HepG2 (cell line): ENCODE data around the gene SSNA1. TPM values are rescaled to one million over a fixed set of nuclear protein-coding genes. Genes with fewer than 3 reads are reported as not detected.

Experiments used
- ATAC-seq: fragments of 200-7000 bp; cut with Tn5 transposase; 3 replicates; pipeline ENCODE4 v1.9.1; 2020; ENCODE audit warnings: mild to moderate bottlenecking, moderate library complexity
- BruUV-seq: library from RNA; stranded (reverse); fragments of 400-500 nt; replicated peaks from 2 replicates; lab custom pipeline; 2021; lab: Mats Ljungman, UMichigan
- CTCF ChIA-PET: fragments of 300-600 bp; formaldehyde crosslinking; extraction: SDS; loops from one replicate; lab custom pipeline; 2021; ENCODE audit warnings: low total read pairs, inconsistent platforms, low intra/inter-chr PET ratio; lab: Yijun Ruan, JAX
- POLR2A ChIA-PET: fragments of 350-600 bp; sonication (Branson Sonifier 250); formaldehyde crosslinking; loops from one replicate; lab custom pipeline; 2020; ENCODE audit warnings: antibody characterized with exemption, inconsistent platforms; lab: Yijun Ruan, JAX
- DNase-seq: peaks from one replicate; pipeline ENCODE4 v3.0.0-alpha.2; 2015; ENCODE audit warnings: low spot score
- FAIRE-seq: peaks from 3 replicates; lab custom pipeline; 2011; peaks lifted over from hg19 to GRCh38; lab: Jason Lieb, UNC
- H2AFZ ChIP-seq: one replicate; pipeline ENCODE4 v1.6.1; 2011; ENCODE audit warnings: low read length, inconsistent platforms
- H3K27ac ChIP-seq: fragments of 300-600 bp; 3 replicates; pipeline ENCODE4 v1.8.0; 2011; ENCODE audit warnings: mixed run types, mild to moderate bottlenecking, mixed read lengths, low read length, inconsistent platforms; ENCODE audit not compliant: insufficient read depth; ENCODE audit errors: extremely low read length
- H3K27me3 ChIP-seq, 2 experiments: fragments of 200-600 bp in 1 of 2; 2 replicates in 1 of 2; 3 replicates in 1 of 2; pipeline versions ENCODE4 v1.6.0 to v1.8.0; 2011; ENCODE audit warnings: low read length in 2 of 2, mild to moderate bottlenecking in 2 of 2, moderate library complexity in 2 of 2, inconsistent platforms in 1 of 2; ENCODE audit not compliant: insufficient read depth in 2 of 2, control insufficient read depth in 1 of 2
- H3K36me3 ChIP-seq, 2 experiments: fragments of 200-600 bp in 1 of 2; replicated peaks in 1 of 2; 2 replicates in 1 of 2; 3 replicates in 1 of 2; pipeline versions ENCODE4 v1.5.1 to v1.8.0; 2011; ENCODE audit warnings: low read length in 2 of 2, inconsistent platforms in 1 of 2; ENCODE audit not compliant: insufficient read depth in 2 of 2, control insufficient read depth in 1 of 2
- H3K4me1 ChIP-seq: 2 replicates; pipeline ENCODE4 v1.5.1; 2012; ENCODE audit warnings: low read length, inconsistent platforms; ENCODE audit not compliant: insufficient read depth
- H3K4me2 ChIP-seq: 2 replicates; pipeline ENCODE4 v1.6.0; 2011; ENCODE audit warnings: low read depth, low read length, inconsistent platforms
- H3K4me3 ChIP-seq, 3 experiments: fragments of 200-600 bp in 1 of 3; sonication (generic), shearing (Covaris generic) in 1 of 3; replicated peaks in 1 of 3; 2 replicates each; pipeline ENCODE4 v1.5.1; 2011 to 2016; ENCODE audit warnings: low read length in 3 of 3, inconsistent platforms in 2 of 3, low read depth in 2 of 3, mild to moderate bottlenecking in 2 of 3, control low read depth in 1 of 3, mixed read lengths in 1 of 3; ENCODE audit not compliant: insufficient read depth in 1 of 3
- H3K79me2 ChIP-seq: one replicate; pipeline ENCODE4 v1.6.1; 2011; ENCODE audit warnings: low read length, inconsistent platforms; ENCODE audit not compliant: insufficient read depth
- H3K9ac ChIP-seq: 2 replicates; pipeline ENCODE4 v1.6.0; 2011; ENCODE audit warnings: mild to moderate bottlenecking, low read depth, low read length, inconsistent platforms; ENCODE audit not compliant: insufficient read depth
- H3K9me3 ChIP-seq: 2 replicates; pipeline ENCODE4 v1.5.1; 2012; ENCODE audit warnings: mild to moderate bottlenecking, low read length
- H4K20me1 ChIP-seq: 2 replicates; pipeline ENCODE4 v1.6.0; 2011; ENCODE audit warnings: inconsistent platforms, mild to moderate bottlenecking, low read length, moderate library complexity; ENCODE audit not compliant: insufficient read depth
- HNF4A ChIP-seq: sonication (generic); formaldehyde crosslinking; IDR thresholded peaks from 2 replicates; pipeline ENCODE4 v1.4.0; 2020; ENCODE audit warnings: missing genetic modification reagents
- MIER2 ChIP-seq: IDR thresholded peaks from 2 replicates; pipeline ENCODE4 v1.6.1; 2016; ENCODE audit warnings: missing biosample characterization, missing genetic modification reagents
- RARA ChIP-seq: IDR thresholded peaks from 2 replicates; pipeline ENCODE4 v1.6.1; 2016; ENCODE audit warnings: missing genetic modification reagents, missing compliant biosample characterization
- REST ChIP-seq, 2 experiments: IDR thresholded peaks; 2 replicates each; pipeline ENCODE4 v1.6.1; 2011 to 2012; ENCODE audit warnings: low read length in 2 of 2, borderline replicate concordance in 1 of 2, low read depth in 1 of 2, mild to moderate bottlenecking in 1 of 2, moderate library complexity in 1 of 2
- THAP9 ChIP-seq: sonication (generic); formaldehyde crosslinking; IDR thresholded peaks from 2 replicates; pipeline ENCODE4; 2020; ENCODE audit warnings: missing genetic modification reagents, mild to moderate bottlenecking, borderline replicate concordance
- ZFP90 ChIP-seq: sonication (generic); formaldehyde crosslinking; IDR thresholded peaks from 2 replicates; pipeline ENCODE4 v1.8.0; 2022; ENCODE audit warnings: missing genetic modification reagents, mild to moderate bottlenecking, inconsistent platforms, borderline replicate concordance
- ZNF530 ChIP-seq: sonication (generic); formaldehyde crosslinking; IDR thresholded peaks from 2 replicates; pipeline ENCODE4 v1.5.0; 2020; ENCODE audit warnings: low read depth, mild to moderate bottlenecking, missing genetic modification reagents
- WGBS: methylation state at CpG from one replicate; pipeline ENCODE4 v1.1.6; 2017; ENCODE audit warnings: low lambda C conversion rate; 5-methylcytosine and 5-hydroxymethylcytosine counted together
- in situ Hi-C: cut with HindIII; loops from 2 replicates; pipeline ENCODE4 v1.10.0; 2017; ENCODE audit warnings: low pct_unique_long_range_greater_than_20kb; ENCODE audit not compliant: extremely low pct_ligation_motif_present
- intact Hi-C: fragments of 100-400 bp; cut with micrococcal nuclease; formaldehyde crosslinking; loops from one replicate; pipeline ENCODE4 v1.10.0; 2022; ENCODE audit not compliant: unreplicated experiment
- polyA plus RNA-seq, 8 experiments: library from polyadenylated mRNA; depleted of rRNA in 3 of 8; stranded (reverse) in 7 of 8; unstranded in 1 of 8; fragments of >200 nt; fragmentation: Illumina TruSeq in 4 of 8; extraction: Trizol in 4 of 8; gene quantifications; 2 replicates each; pipeline versions ENCODE4 v1.2.1 to v1.2.3, GENCODE V29; 2011 to 2016; ENCODE audit warnings: low read depth in 4 of 8, missing spikeins in 1 of 8, mixed read lengths in 1 of 8; ENCODE audit not compliant: insufficient read depth in 1 of 8
- total RNA-seq, 5 experiments: library from RNA; depleted of rRNA; stranded (reverse); fragments of >200 nt; fragmentation: Illumina TruSeq; extraction: Trizol; gene quantifications; 2 replicates each; pipeline ENCODE4 v1.2.3, GENCODE V29; 2016; ENCODE audit warnings: low read depth in 1 of 5

SSNA1 gene
- total and polyA plus RNA-seq, 2 of the 13 experiments (the other 11 are each of a cell fraction or from before 2014, with no cell fraction given): 35.9 to 49.4 TPM

DNA sequence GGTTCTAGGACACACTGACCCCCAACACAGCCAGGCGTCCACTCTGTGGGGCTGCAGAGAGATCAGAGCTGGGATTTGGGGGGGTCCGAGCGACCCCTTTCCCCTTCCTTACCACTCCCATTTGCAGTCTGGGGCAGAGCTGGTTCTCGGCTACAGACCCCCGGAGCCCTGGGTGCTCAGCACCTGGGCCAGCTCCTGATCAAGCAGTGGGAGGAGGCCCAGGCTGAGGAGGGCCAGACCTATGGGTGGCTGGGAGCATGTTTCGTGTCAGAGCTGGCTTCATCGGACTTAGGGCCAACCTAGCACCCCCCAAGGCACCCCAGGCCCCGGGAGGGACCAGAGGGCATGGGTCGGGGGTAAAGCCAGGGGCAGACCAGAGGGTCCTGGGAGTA is 42.0 kb upstream of the SSNA1 start:
- Histone ChIP-seq H3K9me3 (no peaks in the 10 kb centered on the region), H3K4me3 (no peak overlapping the region), H3K36me3 (no peaks in the 10 kb centered on the region), H2AFZ (no peak overlapping the region), H3K4me1 (peaks cover 19% of the 10 kb centered on the region), H4K20me1 (no peaks in the 10 kb centered on the region), H3K4me2 (no peak overlapping the region), H3K27ac (no peak overlapping the region), H3K27me3 (peaks cover 16 to 63% of the 10 kb centered on the region in 2 experiments), H3K9ac (no peak overlapping the region), H3K79me2 (no peaks in the 10 kb centered on the region)
- FAIRE-seq (no peak), DNase-seq (no peak), ATAC-seq (peak; percentile 10; the same call in 1 of the 3 replicates)
- TF ChIP-seq ZNF530 (CRISPR knock-in tag): no peak
- TF ChIP-seq ZFP90 (CRISPR knock-in tag): no peak
- TF ChIP-seq RARA: no peak
- no peak for TF ChIP-seq HNF4A
- TF ChIP-seq THAP9 (CRISPR knock-in tag): no peak
- peak; percentile 55 to 89 for TF ChIP-seq REST (IDR thresholded peaks at IDR 0.05; ENCODE audit: borderline replicate concordance in 1 of 2, low read depth in 1 of 2, low read length in 2 of 2)
- TF ChIP-seq MIER2: peak; percentile 76; the same call in 1 of the 2 replicates
- CTCF ChIA-PET: no interaction called here
- WGBS: 0% methylated on average over 4 of the region's 9 CpGs
- POLR2A ChIA-PET: no interaction called here
- in situ Hi-C loops: no loop called here
- intact Hi-C loops: no loop called here
- BruUV-seq: no TSS peak
